GM04504 (cell line): Measurements from ENCODE around the gene SET.
A peak's percentile ranks its signal among the peaks of the same experiment; 100 is the strongest.
"Not testable (repeated sequence)": the region's sequence is repeated elsewhere in the genome, so short reads cannot be mapped to it uniquely, and the experiment has no call there.

Experiments
- DNase-seq: peaks from one replicate; pipeline ENCODE4 v3.0.0-alpha.2; 2012; ENCODE audit warnings: low read depth

The SET gene

DNA sequence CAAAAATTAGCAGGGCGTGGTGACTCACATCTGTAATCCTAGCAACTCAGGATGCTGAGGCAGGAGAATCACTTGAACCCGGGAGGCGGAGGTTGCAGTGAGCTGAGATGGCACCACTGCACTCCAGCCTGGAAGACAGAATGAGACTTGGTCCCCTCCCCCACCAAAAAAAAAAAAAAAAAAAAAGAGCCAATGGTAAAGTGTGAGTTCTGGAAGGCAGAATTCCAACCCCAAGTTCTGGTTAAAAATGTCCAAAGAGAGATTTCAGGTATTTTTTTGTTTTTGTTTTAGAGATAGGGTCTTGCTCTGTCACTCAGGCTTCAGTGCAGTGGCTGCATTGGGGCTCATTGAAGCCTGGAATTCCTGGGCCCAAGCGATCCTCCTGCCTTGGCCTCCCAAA lies 1.6 kb upstream of the SET start:
- no peak for DNase-seq

DNA sequence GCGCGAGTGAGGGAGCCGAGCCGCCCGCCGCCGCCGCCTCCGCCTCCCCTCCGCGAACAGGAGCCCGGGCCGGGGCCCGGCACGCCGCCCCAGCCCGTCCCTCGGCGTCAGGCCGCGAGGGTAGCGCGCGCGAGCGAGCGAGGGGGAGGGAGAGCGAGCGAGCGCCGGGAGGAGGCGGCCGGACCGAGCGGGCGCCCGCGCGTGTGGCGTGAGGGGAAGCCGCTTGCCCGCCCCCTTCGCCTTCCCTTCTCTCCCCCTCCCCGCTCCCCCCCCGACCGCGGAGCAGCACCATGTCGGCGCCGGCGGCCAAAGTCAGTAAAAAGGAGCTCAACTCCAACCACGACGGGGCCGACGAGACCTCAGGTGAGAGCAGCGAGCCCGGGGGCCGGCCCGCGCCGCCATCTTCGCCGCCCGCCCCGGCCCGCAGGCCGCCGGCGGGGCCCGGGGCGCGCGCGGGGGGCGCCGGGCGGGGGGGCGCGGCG lies 312 bp downstream of the SET start:
- DNase-seq = no peak

DNA sequence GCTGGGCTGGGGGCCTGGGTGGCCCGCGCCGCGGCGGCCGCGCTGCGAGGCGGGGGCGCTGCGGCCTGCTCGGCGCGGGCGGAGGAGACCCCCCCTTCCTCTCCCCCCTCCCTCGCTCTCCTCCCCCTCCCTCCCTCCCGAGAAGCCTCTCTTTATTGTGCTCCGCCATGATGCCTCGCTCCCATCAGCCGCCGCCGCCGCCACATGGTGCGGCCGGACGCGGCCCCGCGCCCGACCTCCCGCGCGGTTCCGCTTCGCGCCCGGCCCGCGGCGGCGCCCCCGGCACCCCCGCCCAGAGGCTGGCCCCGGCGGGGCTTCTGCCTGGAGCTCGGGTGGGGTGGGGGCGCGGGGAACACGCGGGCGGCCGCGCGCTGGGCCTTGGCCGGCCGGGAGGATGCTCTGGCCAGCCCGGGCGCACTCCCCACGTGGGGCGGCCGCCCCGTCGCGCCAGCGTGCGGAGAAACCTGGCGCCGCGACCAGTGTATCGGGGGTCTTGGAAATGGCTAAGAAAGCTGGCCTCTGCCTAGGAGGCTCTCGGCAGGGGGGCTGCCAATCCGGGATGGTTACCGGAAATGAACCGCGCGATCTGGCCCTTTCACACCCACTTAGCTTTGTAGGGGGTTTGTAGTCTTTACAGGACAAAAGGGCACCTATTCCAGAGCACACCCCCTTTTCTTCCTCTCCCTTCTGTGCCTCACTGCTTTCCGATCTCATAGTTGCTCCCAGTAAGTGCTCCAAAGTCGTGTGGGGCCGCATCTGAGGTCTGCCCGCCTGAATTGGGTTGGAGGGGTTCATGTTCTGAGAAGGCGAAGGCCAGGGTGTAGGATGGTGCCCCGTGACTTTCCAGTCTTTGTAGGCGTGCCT lies 1.0 kb downstream of the SET start:
- DNase-seq = no peak

- no peak for DNase-seq
These were observed 1.6 kb downstream of the SET start for GRCh38 chr9:128690684-128691034.

GRCh38 chr9:128693738-128694137 lies 4.7 kb downstream of the SET start:
- not testable (repeated sequence) for DNase-seq

DNA sequence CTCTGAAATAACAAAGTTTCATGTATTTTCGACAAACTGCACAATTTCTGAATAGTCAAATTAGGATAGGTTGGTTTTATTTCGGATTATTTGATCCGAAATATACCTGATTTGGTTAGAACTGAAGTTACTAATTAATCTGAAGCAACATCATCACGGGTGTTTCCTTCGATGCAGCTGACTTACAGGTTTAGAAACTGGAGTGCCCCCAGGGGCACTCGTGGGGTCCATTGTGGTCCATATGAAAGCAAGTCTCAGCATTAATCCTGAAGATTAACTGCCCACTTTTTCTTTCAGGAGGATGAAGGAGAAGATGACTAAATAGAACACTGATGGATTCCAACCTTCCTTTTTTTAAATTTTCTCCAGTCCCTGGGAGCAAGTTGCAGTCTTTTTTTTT lies 5.3 kb downstream of the SET start:
- no peak for DNase-seq

- no peak for DNase-seq
These were observed 8.1 kb downstream of the SET start for GRCh38 chr9:128696923-128697707.

DNA sequence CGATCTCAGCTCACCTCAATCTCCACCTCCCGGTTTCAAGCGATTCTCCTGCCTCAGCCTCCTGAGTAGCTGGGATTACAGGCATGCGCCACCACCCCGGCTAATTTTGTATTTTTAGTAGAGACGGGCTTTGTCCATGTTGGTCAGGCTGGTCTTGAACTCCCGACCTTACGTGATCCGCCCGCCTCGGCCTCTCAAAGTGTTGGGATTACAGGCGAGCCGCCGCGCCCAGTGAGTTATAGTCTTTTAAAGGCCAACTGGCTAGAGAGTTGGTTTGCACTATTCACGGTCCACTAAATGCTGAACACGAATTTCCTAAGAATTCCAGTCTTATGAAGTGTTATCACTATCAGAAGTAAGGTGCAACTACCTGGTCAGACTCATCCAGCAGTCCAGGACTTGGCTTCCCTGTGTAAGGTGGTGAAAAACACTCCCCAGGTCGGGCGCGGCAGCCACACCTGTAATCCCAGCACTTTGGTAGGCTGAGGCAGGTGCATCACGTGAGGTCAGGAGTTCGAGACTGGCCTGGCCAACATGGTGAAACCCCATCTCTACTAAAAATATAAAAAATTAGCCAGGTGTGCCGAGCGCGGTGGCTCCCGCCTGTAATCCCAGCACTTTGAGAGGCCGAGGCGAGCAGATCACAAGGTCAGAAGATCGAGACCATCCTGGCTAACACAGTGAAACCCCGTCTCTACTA lies 10.2 kb downstream of the SET start:
- DNase-seq = not testable (repeated sequence)

DNA sequence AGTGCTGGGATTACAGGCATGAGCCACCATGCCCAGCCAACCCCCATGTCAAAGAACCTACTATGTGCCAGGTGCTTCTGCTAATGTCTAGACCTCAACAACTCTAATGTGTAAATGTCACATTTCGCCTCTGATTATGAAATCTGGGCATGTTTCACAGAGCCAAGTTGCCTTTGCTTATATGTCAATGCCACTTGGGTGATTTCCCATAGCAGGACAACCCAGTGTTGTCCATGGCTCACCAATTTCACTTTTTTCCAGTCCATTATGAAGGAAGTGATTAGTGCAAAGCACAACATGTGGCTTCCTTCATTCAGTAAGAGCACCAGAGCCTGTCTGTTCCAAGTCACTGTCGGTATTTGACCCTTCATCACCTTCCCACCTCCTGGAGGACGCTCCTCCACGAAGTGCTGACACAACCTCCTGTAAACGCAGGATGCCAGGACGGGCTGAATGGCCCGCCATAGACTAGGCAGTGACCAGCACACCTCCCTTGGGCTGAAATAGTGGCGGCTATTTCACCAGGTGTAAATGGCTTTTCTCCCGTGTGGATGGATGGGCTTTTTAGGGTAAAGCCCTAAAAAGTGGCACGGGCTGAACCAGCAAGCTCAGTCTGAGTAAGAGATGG lies 12.3 kb downstream of the SET start:
- DNase-seq = no peak

- DNase-seq = peak; percentile 60
These were observed 13.5 kb downstream of the SET start, which contains the start of gene PKN3 for GRCh38 chr9:128702445-128702948. TSS of gene PKN3 (plus strand) at chr9:128702503. CDS start at chr9:128702916, 413 bp downstream.

GRCh38 chr9:128702949-128703615 lies 14.1 kb downstream of the SET start:
- DNase-seq = no peak

DNA sequence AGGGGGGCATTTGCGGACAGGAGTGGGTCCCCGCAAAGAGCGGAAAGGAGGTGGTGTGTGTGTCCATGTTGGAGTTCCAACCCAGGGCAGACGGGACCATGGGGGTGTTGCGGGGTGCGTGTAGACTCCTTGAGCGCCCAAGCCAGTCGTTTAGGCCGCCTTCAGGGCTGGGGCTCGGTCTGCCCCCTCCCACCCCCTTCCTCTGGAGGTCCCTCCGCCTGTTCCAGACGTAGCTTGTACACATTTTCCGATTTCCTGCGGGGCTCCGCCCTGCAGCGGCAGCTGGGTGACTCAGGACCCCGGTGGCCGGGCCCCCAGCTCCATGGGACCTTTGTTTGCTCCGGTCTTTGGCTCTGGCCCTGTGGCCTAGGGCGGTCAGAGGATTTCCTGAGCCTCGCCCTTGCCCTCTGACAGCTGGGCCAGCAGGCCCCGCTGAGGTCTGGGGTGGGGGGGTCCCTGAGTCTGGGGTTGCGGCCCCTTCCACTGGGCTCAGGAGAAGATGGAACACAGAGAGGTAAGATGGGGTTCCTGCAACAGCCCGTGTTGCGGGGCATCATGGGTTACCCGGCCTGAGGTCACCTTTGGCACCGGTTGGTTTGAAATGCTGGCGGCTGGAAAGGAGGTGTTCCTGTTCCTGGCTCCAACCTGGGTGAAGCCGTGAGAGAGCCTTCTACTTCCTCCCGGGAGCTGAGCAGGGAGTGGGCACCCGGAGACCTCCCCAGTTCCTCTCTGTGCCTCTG lies 14.8 kb downstream of the SET start:
- no peak for DNase-seq

DNA sequence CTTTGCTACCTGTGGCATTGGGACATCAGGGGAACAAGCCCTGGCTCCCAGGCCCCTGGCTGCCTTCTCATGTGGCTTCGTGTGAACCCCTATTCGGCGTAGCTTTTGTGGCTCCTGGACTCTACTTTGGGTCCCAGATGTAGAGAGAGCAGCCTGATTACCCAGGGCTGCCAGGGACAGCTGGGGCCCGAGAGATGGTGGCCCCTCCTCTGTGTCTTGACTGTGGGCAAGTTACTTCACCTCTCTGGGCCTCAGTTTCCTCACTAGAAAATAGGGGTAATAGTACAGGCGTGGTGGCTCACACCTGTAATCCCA lies 15.3 kb downstream of the SET start:
- no peak for DNase-seq

DNA sequence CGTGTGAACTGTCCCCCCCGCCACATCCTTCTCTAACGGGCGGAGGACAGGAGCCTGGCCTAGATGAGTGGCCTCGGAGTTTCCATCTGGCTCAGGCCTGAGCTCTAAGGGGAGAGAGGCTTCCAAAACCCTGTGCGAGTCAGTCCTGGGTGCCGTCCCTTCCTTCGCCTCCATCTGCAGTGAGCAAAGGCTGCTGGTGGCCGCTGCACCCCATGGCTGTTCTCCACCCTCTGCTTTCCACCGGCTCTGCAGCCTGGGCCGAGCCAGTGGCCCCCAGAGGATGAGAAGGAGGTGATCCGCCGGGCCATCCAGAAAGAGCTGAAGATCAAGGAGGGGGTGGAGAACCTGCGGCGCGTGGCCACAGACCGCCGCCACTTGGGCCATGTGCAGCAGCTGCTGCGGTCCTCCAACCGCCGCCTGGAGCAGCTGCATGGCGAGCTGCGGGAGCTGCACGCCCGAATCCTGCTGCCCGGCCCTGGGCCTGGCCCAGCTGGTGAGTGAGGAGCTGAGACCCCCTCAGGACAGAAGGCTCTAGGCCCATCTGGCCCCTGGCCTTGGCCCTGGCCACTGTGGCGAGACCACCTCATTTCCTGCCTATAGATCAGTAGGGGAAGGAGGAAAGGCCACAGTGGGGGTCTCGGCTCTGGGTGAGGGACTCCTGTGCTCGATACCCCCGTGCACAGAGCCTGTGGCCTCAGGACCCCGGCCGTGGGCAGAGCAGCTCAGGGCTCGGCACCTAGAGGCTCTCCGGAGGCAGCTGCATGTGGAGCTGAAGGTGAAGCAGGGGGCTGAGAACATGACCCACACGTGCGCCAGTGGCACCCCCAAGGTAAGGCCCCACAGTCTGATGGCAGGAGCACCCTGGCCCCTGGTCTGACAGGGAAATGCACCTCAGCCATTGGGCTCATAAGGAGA lies 16.3 kb downstream of the SET start:
- no peak for DNase-seq

DNA sequence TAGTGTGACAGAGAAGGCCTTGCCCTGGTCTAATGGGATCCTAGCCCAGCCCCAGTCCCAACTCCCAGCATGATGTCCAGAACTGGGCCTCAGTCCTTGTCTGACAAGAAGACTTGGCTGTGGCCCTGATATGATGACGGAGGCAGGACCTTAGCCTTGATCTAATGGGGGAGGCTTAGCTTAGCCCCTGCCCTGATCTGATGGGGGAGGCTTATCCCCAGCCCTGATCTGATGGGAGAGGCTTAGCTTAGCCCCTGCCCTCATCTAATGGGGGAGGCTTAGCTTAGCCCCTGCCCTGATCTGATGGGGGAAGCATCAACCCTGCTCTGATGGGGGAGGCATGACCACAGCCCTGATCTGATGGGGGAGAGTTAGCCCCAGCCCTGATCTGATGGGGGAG lies 17.0 kb downstream of the SET start:
- DNase-seq = no peak

DNA sequence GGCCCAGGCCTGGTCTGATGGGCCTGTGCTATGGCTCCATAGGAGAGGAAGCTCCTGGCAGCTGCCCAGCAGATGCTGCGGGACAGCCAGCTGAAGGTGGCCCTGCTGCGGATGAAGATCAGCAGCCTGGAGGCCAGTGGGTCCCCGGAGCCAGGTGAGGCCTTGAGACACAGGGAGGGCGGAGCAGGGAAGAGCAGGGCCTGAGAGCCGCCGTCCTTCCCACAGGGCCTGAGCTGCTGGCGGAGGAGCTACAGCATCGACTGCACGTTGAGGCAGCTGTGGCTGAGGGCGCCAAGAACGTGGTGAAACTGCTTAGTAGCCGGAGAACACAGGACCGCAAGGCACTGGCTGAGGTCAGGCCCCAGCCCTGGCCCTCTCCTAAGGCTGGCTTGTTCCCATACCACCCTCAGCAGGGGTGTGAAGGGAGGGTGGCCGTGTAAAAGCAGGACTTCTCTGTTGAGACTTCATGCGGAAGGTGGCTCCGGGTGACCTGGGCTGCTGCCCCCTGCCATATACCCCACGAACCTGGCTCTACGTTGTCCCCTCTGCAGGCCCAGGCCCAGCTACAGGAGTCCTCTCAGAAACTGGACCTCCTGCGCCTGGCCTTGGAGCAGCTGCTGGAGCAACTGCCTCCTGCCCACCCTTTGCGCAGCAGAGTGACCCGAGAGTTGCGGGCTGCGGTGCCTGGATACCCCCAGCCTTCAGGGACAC lies 17.8 kb downstream of the SET start:
- DNase-seq = no peak

DNA sequence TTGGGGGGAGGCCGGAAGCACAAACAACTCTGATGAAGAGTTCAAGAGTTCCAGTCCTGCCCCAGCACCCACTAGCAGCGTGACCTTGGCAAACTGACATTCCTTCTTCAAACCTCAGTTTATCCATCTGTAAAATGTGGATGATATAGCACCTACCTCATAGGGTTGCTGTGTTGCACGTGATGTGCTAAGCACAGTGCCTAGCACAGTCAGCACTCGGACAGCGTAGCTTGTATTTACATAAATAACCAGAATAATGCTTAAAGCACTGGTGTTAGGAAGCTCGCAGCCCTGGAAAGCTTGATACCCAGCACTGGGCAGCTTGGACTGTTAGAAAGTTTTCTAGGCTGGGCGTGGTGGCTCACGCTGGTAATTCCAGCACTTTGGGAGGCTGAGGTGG lies 18.4 kb downstream of the SET start:
- no peak for DNase-seq

DNA sequence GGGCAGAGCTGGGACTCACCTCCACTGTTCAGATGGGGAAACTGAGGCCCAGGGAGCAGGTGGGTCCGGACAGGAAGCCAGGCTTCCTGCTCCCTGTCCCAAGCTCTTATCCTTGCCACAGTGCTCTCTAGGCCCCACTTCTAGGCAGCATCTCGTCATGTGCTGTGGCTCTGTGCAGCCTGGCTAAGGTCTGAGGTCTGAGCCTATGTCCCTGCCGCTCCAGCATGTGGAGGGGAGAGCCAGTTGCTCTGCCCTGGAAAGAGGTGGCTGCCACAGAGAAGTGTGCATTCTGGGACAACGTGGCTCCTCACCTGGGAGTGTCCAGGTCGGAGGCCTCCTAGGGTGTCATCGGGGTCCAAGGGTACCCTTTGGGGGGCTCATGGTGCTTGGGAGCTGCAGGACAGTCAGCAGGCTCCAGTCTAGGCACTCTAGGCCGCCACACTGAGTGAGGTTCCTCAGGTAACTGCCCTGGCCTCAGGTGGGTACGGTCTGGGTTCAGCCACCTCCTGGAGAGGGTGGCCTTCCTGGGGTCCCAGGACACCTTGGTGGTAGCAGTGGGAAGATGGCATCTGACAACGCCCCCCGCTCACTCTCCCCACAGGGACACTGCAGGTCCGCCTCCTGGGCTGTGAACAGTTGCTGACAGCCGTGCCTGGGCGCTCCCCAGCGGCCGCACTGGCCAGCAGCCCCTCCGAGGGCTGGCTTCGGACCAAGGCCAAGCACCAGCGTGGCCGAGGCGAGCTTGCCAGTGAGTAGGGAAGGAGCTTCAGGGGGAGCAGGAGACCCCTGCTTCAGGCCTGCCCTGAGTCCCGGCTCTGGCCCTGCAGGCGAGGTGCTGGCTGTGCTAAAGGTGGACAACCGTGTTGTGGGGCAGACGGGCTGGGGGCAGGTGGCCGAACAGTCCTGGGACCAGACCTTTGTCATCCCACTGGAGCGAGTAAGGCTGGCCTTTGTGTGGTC lies 23.7 kb downstream of the SET start:
- DNase-seq = no peak
